HepG2 (cell line): ENCODE data around the gene CSNK1D. TPM values are rescaled to one million over a fixed set of nuclear protein-coding genes. Genes with fewer than 3 reads are reported as not detected.

ENCODE experiments used
- CENPT ChIP-seq: sonication (generic); formaldehyde crosslinking; IDR thresholded peaks from 2 replicates; pipeline ENCODE4 v1.8.0; 2022; ENCODE audit warnings: low read depth, mild to moderate bottlenecking, moderate library complexity, missing genetic modification reagents
- CREB1 ChIP-seq, 2 experiments: fragments of 450-650 bp in 1 of 2; IDR thresholded peaks; 2 replicates each; pipeline ENCODE4 v1.6.1; 2016 to 2017; ENCODE audit warnings: control low read depth in 1 of 2, mild to moderate bottlenecking in 1 of 2, missing compliant biosample characterization in 1 of 2, missing genetic modification characterization in 1 of 2
- DMAP1 ChIP-seq: IDR thresholded peaks from 2 replicates; pipeline ENCODE4 v1.6.1; 2016
- ESRRA ChIP-seq: sonication (generic); formaldehyde crosslinking; IDR thresholded peaks from 2 replicates; pipeline ENCODE4 v1.5.1; 2020; ENCODE audit warnings: mild to moderate bottlenecking, low read depth, missing genetic modification reagents
- FIP1L1 ChIP-seq: fragments of 200-400 bp; formaldehyde crosslinking; IDR thresholded peaks from 2 replicates; pipeline ENCODE4 v1.6.1; 2018; ENCODE audit warnings: low read depth, mild to moderate bottlenecking, low read length, moderate library complexity, borderline replicate concordance; ENCODE audit not compliant: insufficient read depth
- MAFK ChIP-seq, 2 experiments: IDR thresholded peaks in 1 of 2; conservative IDR thresholded peaks in 1 of 2; 2 replicates each; pipeline ENCODE4 v1.6.1; 2011; ENCODE audit warnings: improper control_type of control experiment in 2 of 2, low read length in 2 of 2
- MAZ ChIP-seq, 2 experiments: sonication (generic) in 1 of 2; formaldehyde crosslinking in 1 of 2; IDR thresholded peaks; 2 replicates each; pipeline versions ENCODE4 v1.5.0 to v1.6.1; 2012 to 2020; ENCODE audit warnings: low read depth in 2 of 2, mild to moderate bottlenecking in 2 of 2, borderline replicate concordance in 1 of 2, improper control_type of control experiment in 1 of 2, low read length in 1 of 2, missing genetic modification reagents in 1 of 2, moderate library complexity in 1 of 2
- NFIC ChIP-seq: IDR thresholded peaks from 2 replicates; pipeline ENCODE4 v1.6.1; 2012; ENCODE audit warnings: mild to moderate bottlenecking, low read length, inconsistent platforms
- NFKBIZ ChIP-seq: IDR thresholded peaks from 2 replicates; pipeline ENCODE4 v1.6.1; 2018; ENCODE audit warnings: missing genetic modification reagents, missing compliant biosample characterization
- RAD21 ChIP-seq: fragments of 450-650 bp; formaldehyde crosslinking; IDR thresholded peaks from 2 replicates; pipeline ENCODE4 v1.5.0; 2020; ENCODE audit warnings: mild to moderate bottlenecking
- SUZ12 ChIP-seq: fragments of 150-350 bp; IDR thresholded peaks from 2 replicates; pipeline ENCODE4 v1.6.1; 2014; ENCODE audit warnings: low read depth, low read length
- TGIF2 ChIP-seq: IDR thresholded peaks from 2 replicates; pipeline ENCODE4 v1.6.1; 2016; ENCODE audit warnings: control low read depth, missing compliant biosample characterization
- ZFP36 ChIP-seq: fragments of 150-350 bp; IDR thresholded peaks from 2 replicates; pipeline ENCODE4 v1.6.1; 2018; ENCODE audit warnings: borderline replicate concordance, low read length, low read depth; ENCODE audit not compliant: partially characterized antibody
- ZNF121 ChIP-seq: sonication (generic); formaldehyde crosslinking; IDR thresholded peaks from 2 replicates; pipeline ENCODE4 v1.5.0; 2020; ENCODE audit warnings: mild to moderate bottlenecking, missing genetic modification reagents
- ZNF367 ChIP-seq: sonication (generic); formaldehyde crosslinking; IDR thresholded peaks from 2 replicates; pipeline ENCODE4 v1.4.0; 2020; ENCODE audit warnings: missing genetic modification reagents, borderline replicate concordance
- ZNF572 ChIP-seq: sonication (generic); formaldehyde crosslinking; IDR thresholded peaks from 2 replicates; pipeline ENCODE4 v1.5.1; 2020; ENCODE audit warnings: mild to moderate bottlenecking, missing genetic modification reagents
- ZNF75D ChIP-seq: sonication (generic); formaldehyde crosslinking; IDR thresholded peaks from 2 replicates; pipeline ENCODE4 v1.8.1; 2023; ENCODE audit warnings: missing genetic modification reagents, mild to moderate bottlenecking, borderline replicate concordance
- ZNF839 ChIP-seq: sonication (generic); formaldehyde crosslinking; IDR thresholded peaks from 2 replicates; pipeline ENCODE4 v1.4.0; 2020; ENCODE audit warnings: missing genetic modification reagents, mild to moderate bottlenecking, borderline replicate concordance
- ZSCAN31 ChIP-seq: sonication (generic); formaldehyde crosslinking; IDR thresholded peaks from 2 replicates; pipeline ENCODE4 v1.5.0; 2020; ENCODE audit warnings: low read depth, mild to moderate bottlenecking, missing genetic modification reagents
- polyA plus RNA-seq, 8 experiments: library from polyadenylated mRNA; depleted of rRNA in 3 of 8; stranded (reverse) in 7 of 8; unstranded in 1 of 8; fragments of >200 nt; fragmentation: Illumina TruSeq in 4 of 8; extraction: Trizol in 4 of 8; gene quantifications; 2 replicates each; pipeline versions ENCODE4 v1.2.1 to v1.2.3, GENCODE V29; 2011 to 2016; ENCODE audit warnings: low read depth in 4 of 8, missing spikeins in 1 of 8, mixed read lengths in 1 of 8; ENCODE audit not compliant: insufficient read depth in 1 of 8
- total RNA-seq, 5 experiments: library from RNA; depleted of rRNA; stranded (reverse); fragments of >200 nt; fragmentation: Illumina TruSeq; extraction: Trizol; gene quantifications; 2 replicates each; pipeline ENCODE4 v1.2.3, GENCODE V29; 2016; ENCODE audit warnings: low read depth in 1 of 5
- TF ChIP-seq, protein P1 (sequence below): sonication (generic); formaldehyde crosslinking; IDR thresholded peaks from 2 replicates; pipeline ENCODE4 v1.5.0; 2020; ENCODE audit warnings: missing genetic modification reagents
- TF ChIP-seq, protein P2 (sequence below): sonication (generic); formaldehyde crosslinking; IDR thresholded peaks from 2 replicates; pipeline ENCODE4 v1.5.0; 2020; ENCODE audit warnings: mild to moderate bottlenecking, missing genetic modification reagents
- TF ChIP-seq, protein P3 (sequence below): sonication (generic); formaldehyde crosslinking; IDR thresholded peaks from 2 replicates; pipeline ENCODE4 v1.8.0; 2022; ENCODE audit warnings: missing genetic modification reagents, mild to moderate bottlenecking, inconsistent platforms, borderline replicate concordance
- TF ChIP-seq, protein P4 (sequence below): sonication (generic); formaldehyde crosslinking; IDR thresholded peaks from 2 replicates; pipeline ENCODE4 v1.5.1; 2020; ENCODE audit warnings: missing genetic modification reagents, mild to moderate bottlenecking, borderline replicate concordance

The CSNK1D gene
- total and polyA plus RNA-seq, 2 of the 13 experiments (the other 11 are each of a cell fraction or from before 2014, with no cell fraction given): 31.5 to 128 TPM

DNA sequence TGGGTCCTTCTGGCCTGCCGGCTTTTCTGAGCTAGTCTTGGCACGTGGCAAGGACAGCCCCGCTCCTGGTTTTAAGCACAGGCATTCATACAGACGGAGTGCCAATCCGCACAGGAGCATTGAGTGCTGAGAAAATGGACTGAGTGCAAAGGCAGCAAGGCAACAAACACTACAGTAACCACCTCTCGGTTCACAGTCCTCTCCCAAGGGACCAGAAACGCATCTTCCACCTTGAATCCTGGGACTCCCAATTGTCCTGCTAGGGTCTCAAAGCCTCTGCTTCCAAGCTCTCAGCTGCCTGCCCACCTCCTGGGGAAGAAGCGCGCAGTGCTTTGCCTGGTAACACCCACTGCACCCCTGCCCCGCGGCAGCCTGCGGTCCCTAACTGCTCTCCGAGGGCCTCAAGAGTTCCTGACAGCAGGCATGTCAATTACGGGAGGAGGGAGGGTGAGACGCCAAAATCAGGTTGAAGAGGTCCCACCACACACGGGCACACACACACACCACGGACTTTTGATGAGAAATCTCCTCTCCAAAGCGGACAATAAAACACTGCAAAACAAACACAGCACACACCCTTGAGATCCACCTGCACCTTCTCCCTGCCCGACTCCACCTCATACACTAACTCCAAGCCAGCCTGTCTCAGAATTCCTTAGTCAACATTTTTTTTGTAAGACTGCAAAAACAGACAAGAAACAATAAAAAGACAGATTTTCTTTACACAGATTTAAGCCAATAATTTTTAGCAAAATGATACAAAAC is 29.7 kb downstream of the CSNK1D start (continued):
- no peak for TF ChIP-seq MAZ (IDR thresholded peaks at IDR 0.05; ENCODE audit: borderline replicate concordance, low read depth, low read length)
- TF ChIP-seq MAZ (CRISPR knock-in tag; IDR thresholded peaks at IDR 0.05; ENCODE audit: low read depth): 0 out of 2 replicates have a peak, but pooled peaks have one; percentile 5
- TF ChIP-seq RAD21 (CRISPR knock-in tag): no peak
- no peak for TF ChIP-seq ESRRA
- TF ChIP-seq, protein P1, sequence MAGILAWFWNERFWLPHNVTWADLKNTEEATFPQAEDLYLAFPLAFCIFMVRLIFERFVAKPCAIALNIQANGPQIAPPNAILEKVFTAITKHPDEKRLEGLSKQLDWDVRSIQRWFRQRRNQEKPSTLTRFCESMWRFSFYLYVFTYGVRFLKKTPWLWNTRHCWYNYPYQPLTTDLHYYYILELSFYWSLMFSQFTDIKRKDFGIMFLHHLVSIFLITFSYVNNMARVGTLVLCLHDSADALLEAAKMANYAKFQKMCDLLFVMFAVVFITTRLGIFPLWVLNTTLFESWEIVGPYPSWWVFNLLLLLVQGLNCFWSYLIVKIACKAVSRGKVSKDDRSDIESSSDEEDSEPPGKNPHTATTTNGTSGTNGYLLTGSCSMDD (CRISPR knock-in tag): no peak
- TF ChIP-seq, protein P2, sequence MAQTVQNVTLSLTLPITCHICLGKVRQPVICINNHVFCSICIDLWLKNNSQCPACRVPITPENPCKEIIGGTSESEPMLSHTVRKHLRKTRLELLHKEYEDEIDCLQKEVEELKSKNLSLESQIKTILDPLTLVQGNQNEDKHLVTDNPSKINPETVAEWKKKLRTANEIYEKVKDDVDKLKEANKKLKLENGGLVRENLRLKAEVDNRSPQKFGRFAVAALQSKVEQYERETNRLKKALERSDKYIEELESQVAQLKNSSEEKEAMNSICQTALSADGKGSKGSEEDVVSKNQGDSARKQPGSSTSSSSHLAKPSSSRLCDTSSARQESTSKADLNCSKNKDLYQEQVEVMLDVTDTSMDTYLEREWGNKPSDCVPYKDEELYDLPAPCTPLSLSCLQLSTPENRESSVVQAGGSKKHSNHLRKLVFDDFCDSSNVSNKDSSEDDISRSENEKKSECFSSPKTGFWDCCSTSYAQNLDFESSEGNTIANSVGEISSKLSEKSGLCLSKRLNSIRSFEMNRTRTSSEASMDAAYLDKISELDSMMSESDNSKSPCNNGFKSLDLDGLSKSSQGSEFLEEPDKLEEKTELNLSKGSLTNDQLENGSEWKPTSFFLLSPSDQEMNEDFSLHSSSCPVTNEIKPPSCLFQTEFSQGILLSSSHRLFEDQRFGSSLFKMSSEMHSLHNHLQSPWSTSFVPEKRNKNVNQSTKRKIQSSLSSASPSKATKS (CRISPR knock-in tag): no peak
- no peak for TF ChIP-seq ZNF839 (CRISPR knock-in tag)
- no peak for TF ChIP-seq ZSCAN31 (CRISPR knock-in tag)
- TF ChIP-seq ZNF121 (CRISPR knock-in tag): no peak
- TF ChIP-seq MAFK (conservative IDR thresholded peaks at IDR 0.05 in 1 of 2, IDR thresholded peaks at IDR 0.05 in 1 of 2; ENCODE audit: low read length in 2 of 2): peak; percentile 85 to 86
- no peak for TF ChIP-seq ZFP36
- TF ChIP-seq TGIF2 (CRISPR knock-in tag): no peak
- TF ChIP-seq ZNF367: no peak
- TF ChIP-seq ZNF572 (CRISPR knock-in tag): peak; percentile 70; the same call in 1 of the 2 replicates
- no peak for TF ChIP-seq DMAP1
- no peak for TF ChIP-seq SUZ12
- 0 out of 2 replicates have a peak, but pooled peaks have one; percentile 16 for TF ChIP-seq NFKBIZ (CRISPR knock-in tag)
- no peak for TF ChIP-seq NFIC
- TF ChIP-seq CENPT (CRISPR knock-in tag): 0 out of 2 replicates have a peak, but pooled peaks have one; percentile 7
- 0 out of 2 replicates have a peak, but pooled peaks have one; percentile 42 for TF ChIP-seq ZNF75D (CRISPR knock-in tag)
- TF ChIP-seq, protein P3, sequence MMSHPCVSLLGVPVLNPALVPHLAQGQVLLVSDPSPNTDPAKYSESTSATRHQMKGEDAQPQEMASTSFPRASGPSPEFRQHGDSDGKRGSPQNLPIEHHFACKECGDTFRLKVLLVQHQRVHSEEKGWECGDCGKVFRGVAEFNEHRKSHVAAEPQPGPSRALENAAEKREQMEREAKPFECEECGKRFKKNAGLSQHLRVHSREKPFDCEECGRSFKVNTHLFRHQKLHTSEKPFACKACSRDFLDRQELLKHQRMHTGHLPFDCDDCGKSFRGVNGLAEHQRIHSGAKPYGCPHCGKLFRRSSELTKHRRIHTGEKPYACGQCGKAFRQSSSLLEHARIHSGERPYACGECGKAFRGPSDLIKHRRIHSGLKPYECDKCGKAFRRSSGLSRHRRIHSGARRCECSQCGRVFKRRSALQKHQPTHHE (CRISPR knock-in tag): no peak
- 0 out of 2 replicates have a peak, but pooled peaks have one; percentile 12 for TF ChIP-seq FIP1L1
- TF ChIP-seq, protein P4, sequence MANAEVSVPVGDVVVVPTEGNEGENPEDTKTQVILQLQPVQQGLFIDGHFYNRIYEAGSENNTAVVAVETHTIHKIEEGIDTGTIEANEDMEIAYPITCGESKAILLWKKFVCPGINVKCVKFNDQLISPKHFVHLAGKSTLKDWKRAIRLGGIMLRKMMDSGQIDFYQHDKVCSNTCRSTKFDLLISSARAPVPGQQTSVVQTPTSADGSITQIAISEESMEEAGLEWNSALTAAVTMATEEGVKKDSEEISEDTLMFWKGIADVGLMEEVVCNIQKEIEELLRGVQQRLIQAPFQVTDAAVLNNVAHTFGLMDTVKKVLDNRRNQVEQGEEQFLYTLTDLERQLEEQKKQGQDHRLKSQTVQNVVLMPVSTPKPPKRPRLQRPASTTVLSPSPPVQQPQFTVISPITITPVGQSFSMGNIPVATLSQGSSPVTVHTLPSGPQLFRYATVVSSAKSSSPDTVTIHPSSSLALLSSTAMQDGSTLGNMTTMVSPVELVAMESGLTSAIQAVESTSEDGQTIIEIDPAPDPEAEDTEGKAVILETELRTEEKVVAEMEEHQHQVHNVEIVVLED: peak; percentile 25; the same call in 1 of the 2 replicates
- no peak for TF ChIP-seq CREB1 (IDR thresholded peaks at IDR 0.05)
- no peak for TF ChIP-seq CREB1 (CRISPR knock-in tag; IDR thresholded peaks at IDR 0.05)
